Tibial nerve (tissue), 4 donors: ENCODE results near the gene HGS. TPM values are rescaled to one million over a fixed set of nuclear protein-coding genes. Genes with fewer than 3 reads are reported as not detected.
A peak's percentile ranks its signal among the peaks of the same experiment; 100 is the strongest.

Experiments used
- DNase-seq, 2 donors: peaks; one replicate each; pipeline ENCODE4 v3.0.0-alpha.2; 2019; ENCODE audit warnings: low spot score in 2 of 2
- H3K27ac ChIP-seq, 4 donors: fragments of 200-600 bp; sonication (generic) in 3 of 4; one replicate each; pipeline ENCODE4 v1.5.1; 2017 to 2019; ENCODE audit warnings: mild to moderate bottlenecking in 1 of 4
- H3K27me3 ChIP-seq, 2 donors: fragments of 200-600 bp; sonication (generic) in 1 of 2; one replicate each; pipeline versions ENCODE4 v1.5.1 to v1.6.0; 2017 to 2019
- H3K36me3 ChIP-seq, 3 donors: fragments of 200-600 bp; sonication (generic); one replicate each; pipeline ENCODE4 v1.5.1; 2018 to 2019
- H3K4me1 ChIP-seq, 4 donors: fragments of 200-600 bp; sonication (generic) in 3 of 4; one replicate each; pipeline ENCODE4 v1.5.1; 2017 to 2019
- H3K4me3 ChIP-seq, 4 donors: fragments of 200-600 bp; sonication (generic) in 3 of 4; one replicate each; pipeline ENCODE4 v1.5.1; 2017 to 2019; ENCODE audit warnings: mild to moderate bottlenecking in 1 of 4, moderate library complexity in 1 of 4
- H3K9me3 ChIP-seq, 4 donors: fragments of 200-600 bp; sonication (generic) in 3 of 4; one replicate each; pipeline ENCODE4 v1.5.1; 2017 to 2019
- EP300 ChIP-seq, 2 donors: sonication (generic); formaldehyde crosslinking; IDR thresholded peaks; one replicate each; pipeline ENCODE4 v1.6.1; 2017; ENCODE audit warnings: antibody characterized with exemption in 2 of 2, mild to moderate bottlenecking in 1 of 2
- POLR2A ChIP-seq, 2 donors: fragments of 450-650 bp; IDR thresholded peaks; one replicate each; pipeline ENCODE4 v1.6.1; 2017; ENCODE audit warnings: antibody characterized with exemption in 2 of 2, mild to moderate bottlenecking in 2 of 2, moderate library complexity in 2 of 2
- whole genome bisulfite sequencing, 2 donors: methylation state at CpG; one replicate each; pipeline ENCODE4 v1.1.5; 2018; 5-methylcytosine and 5-hydroxymethylcytosine counted together
- total RNA-seq, 4 donors: library from RNA; depleted of rRNA; stranded (reverse); fragments of >200 nt; gene quantifications; one replicate each; pipeline ENCODE4 v1.1.0, GENCODE V29; 2016
- TF ChIP-seq, protein P1 (sequence below), 5 experiments: fragments of 200-600 bp in 3 of 5; fragments of 450-650 bp in 2 of 5; sonication (generic) in 3 of 5; IDR thresholded peaks; one replicate each; pipeline ENCODE4 v1.5.1; 2016 to 2019; ENCODE audit warnings: antibody characterized with exemption in 5 of 5, mild to moderate bottlenecking in 3 of 5, moderate library complexity in 2 of 5

The HGS gene
- total RNA-seq, 4 donors from 2014 or later, result 75.2 to 166 (median 104) TPM

DNA sequence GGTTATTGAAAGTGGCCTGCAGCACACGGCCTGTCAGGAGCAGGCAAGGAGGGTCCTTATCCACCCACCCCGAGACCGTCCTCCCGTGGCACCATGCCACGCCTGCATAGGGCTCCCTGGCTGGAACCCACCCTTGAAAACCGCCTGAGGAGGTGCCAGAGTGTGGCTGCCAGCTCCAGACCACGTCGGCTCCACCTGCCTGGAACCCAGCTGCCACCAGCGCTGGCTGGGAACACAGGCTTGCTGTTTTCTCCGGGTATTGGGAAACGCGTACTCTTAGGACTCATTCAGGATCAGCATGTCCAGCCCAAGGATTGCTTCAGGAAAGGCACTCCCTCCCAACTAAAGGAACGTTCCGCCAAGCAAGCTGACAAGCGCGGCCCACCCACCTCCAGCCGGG, 6.9 kb upstream of the HGS start:
- H3K27ac ChIP-seq, result no peak overlapping the region
- peaks cover 0 to 59% (median 0%) of the 10 kb centered on the region in 3 donors for H3K36me3 ChIP-seq
- no peaks in the 10 kb centered on the region for H3K27me3 ChIP-seq
- no peak overlapping the region for H3K4me3 ChIP-seq
- TF ChIP-seq POLR2A (IDR thresholded peaks at IDR 0.05), result no peak
- TF ChIP-seq, protein P1, sequence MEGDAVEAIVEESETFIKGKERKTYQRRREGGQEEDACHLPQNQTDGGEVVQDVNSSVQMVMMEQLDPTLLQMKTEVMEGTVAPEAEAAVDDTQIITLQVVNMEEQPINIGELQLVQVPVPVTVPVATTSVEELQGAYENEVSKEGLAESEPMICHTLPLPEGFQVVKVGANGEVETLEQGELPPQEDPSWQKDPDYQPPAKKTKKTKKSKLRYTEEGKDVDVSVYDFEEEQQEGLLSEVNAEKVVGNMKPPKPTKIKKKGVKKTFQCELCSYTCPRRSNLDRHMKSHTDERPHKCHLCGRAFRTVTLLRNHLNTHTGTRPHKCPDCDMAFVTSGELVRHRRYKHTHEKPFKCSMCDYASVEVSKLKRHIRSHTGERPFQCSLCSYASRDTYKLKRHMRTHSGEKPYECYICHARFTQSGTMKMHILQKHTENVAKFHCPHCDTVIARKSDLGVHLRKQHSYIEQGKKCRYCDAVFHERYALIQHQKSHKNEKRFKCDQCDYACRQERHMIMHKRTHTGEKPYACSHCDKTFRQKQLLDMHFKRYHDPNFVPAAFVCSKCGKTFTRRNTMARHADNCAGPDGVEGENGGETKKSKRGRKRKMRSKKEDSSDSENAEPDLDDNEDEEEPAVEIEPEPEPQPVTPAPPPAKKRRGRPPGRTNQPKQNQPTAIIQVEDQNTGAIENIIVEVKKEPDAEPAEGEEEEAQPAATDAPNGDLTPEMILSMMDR (IDR thresholded peaks at IDR 0.05), result no peak
- no peak for TF ChIP-seq EP300 (IDR thresholded peaks at IDR 0.05)
- 88 to 94% methylated on average over 14 to 17 of the region's 17 CpGs for WGBS, 2 donors
- H3K9me3 ChIP-seq, result no peaks in the 10 kb centered on the region
- DNase-seq, result no peak
- peaks cover 0 to 10% (median 3%) of the 10 kb centered on the region in 4 donors for H3K4me1 ChIP-seq

DNA sequence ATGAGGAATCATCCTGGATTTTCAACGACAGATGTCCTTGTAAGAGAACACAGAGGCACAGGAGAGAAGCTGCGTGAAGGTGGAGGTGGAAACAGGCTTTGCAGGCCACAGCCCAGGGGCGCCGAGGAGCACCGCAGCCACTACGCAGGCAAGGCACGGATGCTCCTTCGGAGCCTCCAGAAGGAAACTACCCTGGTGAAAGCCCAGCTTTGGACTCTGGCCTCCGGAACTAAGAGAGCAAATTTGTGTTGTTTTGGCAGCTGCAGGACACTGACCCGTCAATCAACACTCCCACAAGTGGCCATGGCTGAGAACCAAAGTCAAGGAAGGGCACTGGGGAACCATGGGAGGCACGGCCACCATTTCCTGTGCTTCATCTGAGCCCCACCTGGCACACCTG, 3.7 kb upstream of the HGS start:
- Histone ChIP-seq H3K27me3 (no peaks in the 10 kb centered on the region), H3K36me3 (peaks cover 0 to 27% (median 0%) of the 10 kb centered on the region in 3 donors), H3K9me3 (no peaks in the 10 kb centered on the region), H3K27ac (no peak overlapping the region), H3K4me3 (no peak overlapping the region), H3K4me1 (peaks cover 0 to 33% (median 23%) of the 10 kb centered on the region in 4 donors)
- WGBS, 2 donors, result 80 to 86% methylated on average over 11 of the region's 11 CpGs
- DNase-seq, result no peak
- TF ChIP-seq POLR2A (IDR thresholded peaks at IDR 0.05), result no peak
- TF ChIP-seq, protein P1 (IDR thresholded peaks at IDR 0.05), result no peak
- TF ChIP-seq EP300 (IDR thresholded peaks at IDR 0.05), result no peak

DNA sequence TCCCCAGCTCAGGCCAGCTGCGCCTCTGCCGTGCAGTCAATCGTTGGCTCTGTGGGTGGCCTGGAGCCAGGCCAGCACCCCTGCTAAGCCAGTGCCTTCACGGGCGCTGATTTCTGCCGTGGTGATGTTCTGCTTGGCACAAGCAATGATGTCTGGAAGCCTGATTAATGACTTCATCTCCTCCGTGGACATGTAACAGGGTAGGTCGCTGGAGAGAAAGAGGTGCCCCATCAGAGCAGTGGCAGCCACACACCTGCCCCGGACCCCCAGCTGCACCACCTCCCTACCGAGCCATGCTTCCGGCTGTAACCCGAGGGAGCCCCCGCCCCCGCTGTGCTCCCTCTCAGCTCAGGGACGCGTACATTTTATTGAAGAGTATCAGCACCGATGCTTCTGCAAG, 2.1 kb upstream of the HGS start:
- no peak for TF ChIP-seq POLR2A (IDR thresholded peaks at IDR 0.05)
- TF ChIP-seq, protein P1 (IDR thresholded peaks at IDR 0.05), result no peak
- TF ChIP-seq EP300 (IDR thresholded peaks at IDR 0.05), result no peak
- DNase-seq, result no peak
- WGBS, 2 donors, result 59 to 77% methylated on average over 17 of the region's 17 CpGs
- peaks cover 0 to 42% (median 30%) of the 10 kb centered on the region in 4 donors for H3K4me1 ChIP-seq
- H3K27ac ChIP-seq, result no peak overlapping the region
- no peaks in the 10 kb centered on the region for H3K27me3 ChIP-seq
- no peaks in the 10 kb centered on the region for H3K9me3 ChIP-seq
- no peak overlapping the region for H3K4me3 ChIP-seq
- H3K36me3 ChIP-seq, result peaks cover 0 to 34% (median 7%) of the 10 kb centered on the region in 3 donors

DNA sequence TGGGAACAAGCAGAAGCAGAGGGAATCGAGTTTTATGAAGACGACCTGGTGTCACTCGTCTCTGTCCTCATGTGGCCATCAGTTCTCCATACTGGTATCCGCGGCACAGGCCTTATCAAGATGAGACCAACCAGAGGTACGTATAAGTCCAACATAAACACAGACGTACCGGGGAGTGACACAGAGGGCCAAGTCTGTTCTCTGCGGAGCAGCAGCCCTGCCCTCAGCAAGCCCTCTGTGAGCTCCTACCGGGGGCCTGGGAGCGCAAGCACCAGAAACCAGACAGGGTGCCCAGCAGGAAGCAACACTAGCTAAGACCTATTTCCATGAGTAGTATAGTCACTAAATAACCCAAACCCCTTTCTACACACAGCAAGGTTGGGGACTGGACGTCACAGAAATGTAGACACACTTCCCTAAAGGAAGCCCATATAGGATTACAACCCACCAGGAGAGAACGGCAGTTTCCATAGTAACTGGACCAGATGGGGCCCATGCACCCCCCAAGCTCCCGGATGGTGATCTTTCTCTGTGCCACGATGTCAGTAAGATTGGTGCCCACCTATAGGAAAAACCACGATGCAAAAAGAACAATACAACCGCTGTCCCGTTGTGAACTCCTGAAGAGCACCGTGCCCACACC, 1.1 kb upstream of the HGS start:
- Histone ChIP-seq H3K9me3 (no peaks in the 10 kb centered on the region), H3K4me1 (peaks cover 0 to 42% (median 30%) of the 10 kb centered on the region in 4 donors), H3K4me3 (peak overlapping the region; percentile 80 to 99 (median 91)), H3K27me3 (no peaks in the 10 kb centered on the region), H3K36me3 (peaks cover 0 to 44% (median 16%) of the 10 kb centered on the region in 3 donors), H3K27ac (peak overlapping the region in 3 of 4 donors; percentile 68 to 92 (median 89))
- DNase-seq, result no peak
- TF ChIP-seq, protein P1 (IDR thresholded peaks at IDR 0.05), result no peak
- no peak for TF ChIP-seq POLR2A (IDR thresholded peaks at IDR 0.05)
- TF ChIP-seq EP300 (IDR thresholded peaks at IDR 0.05), result no peak
- WGBS, 2 donors, result 39 to 43% methylated on average over 19 of the region's 19 CpGs

DNA sequence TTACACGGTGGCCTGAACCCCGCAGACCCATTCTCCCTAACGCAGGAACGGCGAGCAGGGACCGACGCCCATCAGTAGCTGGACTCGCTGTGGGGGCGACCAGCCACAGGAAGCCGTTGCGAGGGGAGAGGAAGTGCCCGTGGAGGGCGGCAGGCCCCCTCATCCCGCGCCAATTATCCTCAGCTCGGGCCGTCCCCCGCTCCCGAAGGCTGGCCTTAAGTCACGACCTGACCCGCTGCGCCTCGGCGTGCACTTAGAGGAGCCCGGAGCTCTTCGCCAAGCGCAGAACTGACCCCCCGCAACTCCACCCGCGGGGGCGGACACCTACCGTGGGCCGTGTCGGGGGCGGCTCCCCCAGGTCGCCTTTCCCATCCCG, 615 bp upstream of the HGS start:
- no peaks in the 10 kb centered on the region for H3K27me3 ChIP-seq
- no peak for TF ChIP-seq POLR2A (IDR thresholded peaks at IDR 0.05)
- TF ChIP-seq, protein P1 (IDR thresholded peaks at IDR 0.05), result no peak
- TF ChIP-seq EP300 (IDR thresholded peaks at IDR 0.05), result no peak
- H3K27ac ChIP-seq, result peak overlapping the region in 3 of 4 donors; percentile 68 to 92 (median 89)
- no peaks in the 10 kb centered on the region for H3K9me3 ChIP-seq
- H3K4me1 ChIP-seq, result peaks cover 0 to 42% (median 30%) of the 10 kb centered on the region in 4 donors
- H3K36me3 ChIP-seq, result peaks cover 0 to 49% (median 20%) of the 10 kb centered on the region in 3 donors
- peak overlapping the region; percentile 80 to 99 (median 91) for H3K4me3 ChIP-seq
- WGBS, 2 donors, result 0 to 1% methylated on average over 17 to 19 of the region's 37 CpGs
- no peak for DNase-seq
